GM12878 (cell line): Measurements from ENCODE around the gene KLF3. TPM values are rescaled to one million over a fixed set of nuclear protein-coding genes. Genes with fewer than 3 reads are reported as not detected.

Experiments used
- ATAC-seq: fragments of 200-7000 bp; cut with Tn5 transposase; 3 replicates; pipeline ENCODE4 v1.9.1; 2020; ENCODE audit warnings: mild to moderate bottlenecking, moderate library complexity
- BruUV-seq: library from RNA; stranded (reverse); fragments of 400-500 nt; replicated peaks from 2 replicates; lab custom pipeline; 2021; lab: Mats Ljungman, UMichigan
- CTCF ChIA-PET: fragments of 300-600 bp; sonication (Branson Sonifier 250); formaldehyde crosslinking; extraction: SDS; loops from one replicate; lab custom pipeline; 2021; ENCODE audit warnings: inconsistent platforms; lab: Yijun Ruan, JAX
- POLR2A ChIA-PET: fragments of 350-600 bp; formaldehyde crosslinking; extraction: SDS; loops from one replicate; lab custom pipeline; 2021; ENCODE audit warnings: inconsistent platforms; lab: Charles Lee
- RAD21 ChIA-PET: fragments of 300-600 bp; sonication (Branson Sonifier 250); formaldehyde crosslinking; loops from one replicate; lab custom pipeline; 2023; ENCODE audit warnings: antibody characterized with exemption; ENCODE audit not compliant: unreplicated experiment; lab: Charles Lee
- SMC1A ChIA-PET: fragments of 300-600 bp; sonication (Branson Sonifier 250); formaldehyde crosslinking; loops from one replicate; lab custom pipeline; 2023; ENCODE audit not compliant: unreplicated experiment, uncharacterized antibody; lab: Charles Lee
- DNase-seq: peaks from one replicate; pipeline ENCODE4 v3.0.0-alpha.2; 2011; ENCODE audit warnings: low read depth, low spot score
- FAIRE-seq: peaks from 3 replicates; lab custom pipeline; 2011; peaks lifted over from hg19 to GRCh38; lab: Jason Lieb, UNC
- H2AFZ ChIP-seq: 2 replicates; pipeline ENCODE4 v1.6.0; 2011; ENCODE audit warnings: low read depth, low read length, control low read depth; ENCODE audit not compliant: control insufficient read depth
- H3K27ac ChIP-seq: 2 replicates; pipeline ENCODE4 v1.5.1; 2011; ENCODE audit warnings: control low read depth; ENCODE audit not compliant: control insufficient read depth, insufficient read depth
- H3K27me3 ChIP-seq, 2 experiments: replicated peaks in 1 of 2; 2 replicates each; pipeline versions ENCODE4 v1.6.0 to v1.6.1; 2011; ENCODE audit warnings: low read length in 1 of 2; ENCODE audit not compliant: control insufficient read depth in 2 of 2, insufficient read depth in 2 of 2
- H3K36me3 ChIP-seq, 2 experiments: 2 replicates each; pipeline ENCODE4 v1.5.1; 2011; ENCODE audit warnings: low read length in 1 of 2; ENCODE audit not compliant: control insufficient read depth in 2 of 2, insufficient read depth in 2 of 2
- H3K4me1 ChIP-seq: 2 replicates; pipeline ENCODE4 v1.6.1; 2011; ENCODE audit warnings: mild to moderate bottlenecking, low read length, moderate library complexity, mixed read lengths; ENCODE audit not compliant: control insufficient read depth, insufficient read depth
- H3K4me2 ChIP-seq: 2 replicates; pipeline ENCODE4 v1.6.0; 2011; ENCODE audit warnings: control low read depth; ENCODE audit not compliant: control insufficient read depth, insufficient read depth
- H3K4me3 ChIP-seq: fragments of 200-600 bp; sonication (generic); 2 replicates; pipeline ENCODE4 v1.5.1; 2016
- H3K79me2 ChIP-seq: 2 replicates; pipeline ENCODE4 v1.6.0; 2011; ENCODE audit warnings: low read length; ENCODE audit not compliant: control insufficient read depth, insufficient read depth
- H3K9ac ChIP-seq: 2 replicates; pipeline ENCODE4 v1.8.0; 2011; ENCODE audit warnings: low read length, control low read depth, mixed read lengths; ENCODE audit not compliant: control insufficient read depth, insufficient read depth
- H3K9me3 ChIP-seq: replicated peaks from 3 replicates; pipeline ENCODE4 v1.5.1; 2011; ENCODE audit warnings: mild to moderate bottlenecking, low read length; ENCODE audit not compliant: control insufficient read depth, insufficient read depth
- H4K20me1 ChIP-seq: 2 replicates; pipeline ENCODE4 v1.6.0; 2011; ENCODE audit not compliant: control insufficient read depth, insufficient read depth
- CREB1 ChIP-seq: IDR thresholded peaks from 2 replicates; pipeline ENCODE4 v1.6.1; 2012; ENCODE audit warnings: low read depth, mild to moderate bottlenecking, inconsistent platforms
- DPF2 ChIP-seq: fragments of 450-650 bp; IDR thresholded peaks from 2 replicates; pipeline ENCODE4 v1.6.1; 2017; ENCODE audit warnings: mild to moderate bottlenecking
- GATAD2B ChIP-seq: fragments of 450-650 bp; conservative IDR thresholded peaks from 2 replicates; pipeline ENCODE4 v1.6.1; 2017; ENCODE audit warnings: low read depth, mild to moderate bottlenecking, moderate library complexity
- IRF4 ChIP-seq: IDR thresholded peaks from 2 replicates; pipeline ENCODE4 v1.6.1; 2011; ENCODE audit warnings: low read depth, low read length
- NKRF ChIP-seq: fragments of 450-650 bp; conservative IDR thresholded peaks from 2 replicates; pipeline ENCODE4 v1.6.1; 2017; ENCODE audit warnings: mild to moderate bottlenecking, moderate library complexity
- PAX8 ChIP-seq: fragments of 450-650 bp; IDR thresholded peaks from 2 replicates; pipeline ENCODE4 v1.6.1; 2017; ENCODE audit warnings: mild to moderate bottlenecking, moderate library complexity
- RB1 ChIP-seq: fragments of 450-650 bp; formaldehyde crosslinking; IDR thresholded peaks from 2 replicates; pipeline ENCODE4 v1.6.1; 2017; ENCODE audit warnings: mild to moderate bottlenecking, borderline replicate concordance
- SIX5 ChIP-seq: IDR thresholded peaks from 2 replicates; pipeline ENCODE4 v1.6.1; 2011; ENCODE audit warnings: mild to moderate bottlenecking, low read depth, low read length, moderate library complexity; ENCODE audit not compliant: severe bottlenecking
- SPI1 ChIP-seq: IDR thresholded peaks from 2 replicates; pipeline ENCODE4 v1.6.1; 2011; ENCODE audit warnings: low read depth, mild to moderate bottlenecking, low read length, moderate library complexity, borderline replicate concordance; ENCODE audit not compliant: insufficient read depth
- WRNIP1 ChIP-seq: IDR thresholded peaks from 2 replicates; pipeline ENCODE4 v1.6.1; 2011; ENCODE audit warnings: low read depth, low read length, improper control_type of control experiment, borderline replicate concordance
- ZNF384 ChIP-seq: IDR thresholded peaks from 2 replicates; pipeline ENCODE4 v1.6.1; 2012; ENCODE audit warnings: low read depth, mild to moderate bottlenecking, low read length, improper control_type of control experiment, borderline replicate concordance
- ZZZ3 ChIP-seq: IDR thresholded peaks from 2 replicates; pipeline ENCODE4 v1.6.1; 2011; ENCODE audit warnings: low read depth; ENCODE audit not compliant: control insufficient read depth, insufficient read length
- WGBS: methylation state at CpG from one replicate; pipeline ENCODE4 v1.1.6; 2016; ENCODE audit warnings: low lambda C conversion rate; ENCODE audit not compliant: insufficient replicate concordance, insufficient coverage; ENCODE audit errors: missing lambda C conversion rate; 5-methylcytosine and 5-hydroxymethylcytosine counted together
- in situ Hi-C: fragments of 300-500 bp; cut with MboI; formaldehyde crosslinking; loops from 9 replicates; pipeline ENCODE4 v1.14.3; 2018; ENCODE audit warnings: mixed read lengths
- intact Hi-C: fragments of 100-400 bp; cut with micrococcal nuclease; formaldehyde crosslinking; loops from one replicate; pipeline ENCODE4 v1.14.2; 2022; ENCODE audit not compliant: unreplicated experiment
- polyA plus RNA-seq, 11 experiments: library from polyadenylated mRNA; depleted of rRNA in 4 of 11; unstranded in 6 of 11; stranded (reverse) in 5 of 11; fragments of >200 nt; fragmentation: Nextera tagmentation in 4 of 11; fragmentation: Illumina TruSeq in 1 of 11; extraction: Ambion mirVana in 4 of 11; extraction: Trizol in 1 of 11; gene quantifications; 1 replicate in 1 of 11; 2 replicates in 10 of 11; pipeline versions ENCODE4 v1.2.1 to v1.2.3, GENCODE V29; 2011 to 2016; ENCODE audit warnings: inconsistent platforms in 2 of 11, missing spikeins in 2 of 11, low read depth in 1 of 11
- total RNA-seq, 4 experiments: library from RNA; depleted of rRNA in 3 of 4; stranded (reverse); fragments of >200 nt in 3 of 4; fragmentation: Illumina TruSeq in 1 of 4; extraction: Trizol in 1 of 4; gene quantifications; 2 replicates each; pipeline versions ENCODE4 v1.2.1 to v1.2.3, GENCODE V29; 2013 to 2021

KLF3 gene
- total and polyA plus RNA-seq, 10 of the 15 experiments (the other 5 are each of a cell fraction or from before 2014, with no cell fraction given), result 1.4 to 5.8 (median 2.1) TPM

- no peak overlapping the region for H3K4me2 ChIP-seq
- peaks cover 2% of the 10 kb centered on the region; the same call in 1 of the 2 replicates for H3K4me1 ChIP-seq
- BruUV-seq, result no TSS peak
- 53% methylated on average over 2 of the region's 2 CpGs for WGBS
- in situ Hi-C loops (no loop called here), intact Hi-C loops (no loop called here)
- H3K9ac ChIP-seq, result no peak overlapping the region
- no peak overlapping the region for H2AFZ ChIP-seq
- TF ChIP-seq NKRF (no peak), SIX5 (no peak), WRNIP1 (no peak), GATAD2B (no peak), ZZZ3 (no peak), SPI1 (no peak), RB1 (no peak), PAX8 (no peak), IRF4 (no peak), ZNF384 (no peak), DPF2 (no peak), CREB1 (no peak)
- H3K27ac ChIP-seq, result no peak overlapping the region
- peaks cover 0 to 14% of the 10 kb centered on the region in 2 experiments; a peak in 2 of 4 replicates for H3K36me3 ChIP-seq
- no peaks in the 10 kb centered on the region for H3K9me3 ChIP-seq
- no peaks in the 10 kb centered on the region; a peak in 1 of 4 replicates for H3K27me3 ChIP-seq
- no peaks in the 10 kb centered on the region for H4K20me1 ChIP-seq
- POLR2A ChIA-PET, result no interaction called here
- H3K4me3 ChIP-seq, result no peak overlapping the region
- FAIRE-seq (no peak), DNase-seq (no peak), ATAC-seq (no peak)
- SMC1A ChIA-PET, result interaction anchor here (0.6 to 1.1 kb wide), 2 partner anchors 95 to 629 kb away, joined by 3 read pairs; no protein-coding TSS in a partner anchor
- CTCF ChIA-PET, result interaction anchor here (0.6 to 2.8 kb wide), 3 partner anchors 8 to 380 kb away, joined by 3 to 11 read pairs (median 3); no protein-coding TSS in a partner anchor
- RAD21 ChIA-PET, result interaction anchor here (1.2 kb wide), 1 partner anchor 24 kb away, joined by 4 read pairs; no protein-coding TSS in a partner anchor
- no peaks in the 10 kb centered on the region for H3K79me2 ChIP-seq
These were observed 35.1 kb downstream of the KLF3 start for GRCh38 chr4:38699112-38699511.
